DOHH2 (cell line): ENCODE measurements around the gene CEP68.

Experiments
- EZH2phosphoT487 ChIP-seq: fragments of 200-600 bp; sonication (generic); IDR thresholded peaks from 2 replicates; pipeline ENCODE4 v1.6.1; 2017; ENCODE audit warnings: borderline replicate concordance, mild to moderate bottlenecking, antibody characterized with exemption, low read length, moderate library complexity, mixed read lengths
- TF ChIP-seq, protein P1 (sequence below): fragments of 200-600 bp; sonication (generic); IDR thresholded peaks from one replicate; pipeline ENCODE4 v1.5.1; 2014; ENCODE audit warnings: antibody characterized with exemption, mild to moderate bottlenecking, low read depth, low read length; ENCODE audit not compliant: poor library complexity, severe bottlenecking

- TF ChIP-seq, protein P1, sequence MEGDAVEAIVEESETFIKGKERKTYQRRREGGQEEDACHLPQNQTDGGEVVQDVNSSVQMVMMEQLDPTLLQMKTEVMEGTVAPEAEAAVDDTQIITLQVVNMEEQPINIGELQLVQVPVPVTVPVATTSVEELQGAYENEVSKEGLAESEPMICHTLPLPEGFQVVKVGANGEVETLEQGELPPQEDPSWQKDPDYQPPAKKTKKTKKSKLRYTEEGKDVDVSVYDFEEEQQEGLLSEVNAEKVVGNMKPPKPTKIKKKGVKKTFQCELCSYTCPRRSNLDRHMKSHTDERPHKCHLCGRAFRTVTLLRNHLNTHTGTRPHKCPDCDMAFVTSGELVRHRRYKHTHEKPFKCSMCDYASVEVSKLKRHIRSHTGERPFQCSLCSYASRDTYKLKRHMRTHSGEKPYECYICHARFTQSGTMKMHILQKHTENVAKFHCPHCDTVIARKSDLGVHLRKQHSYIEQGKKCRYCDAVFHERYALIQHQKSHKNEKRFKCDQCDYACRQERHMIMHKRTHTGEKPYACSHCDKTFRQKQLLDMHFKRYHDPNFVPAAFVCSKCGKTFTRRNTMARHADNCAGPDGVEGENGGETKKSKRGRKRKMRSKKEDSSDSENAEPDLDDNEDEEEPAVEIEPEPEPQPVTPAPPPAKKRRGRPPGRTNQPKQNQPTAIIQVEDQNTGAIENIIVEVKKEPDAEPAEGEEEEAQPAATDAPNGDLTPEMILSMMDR: no peak
- no peak for TF ChIP-seq EZH2phosphoT487
Measured at GRCh38 chr2:65113229-65113628, 57.0 kb downstream of the CEP68 start.
